NCI-H2107 (cell line): ENCODE results near the gene CPA1.

Source experiments
- DNase-seq: peaks from one replicate; lab custom pipeline; 2025; lab: John Stamatoyannopoulos, UW

The CPA1 gene

GRCh38 chr7:130396109-130396508 lies 15.8 kb downstream of the CPA1 start:
- no peak for DNase-seq

GRCh38 chr7:130397051-130397757 lies 16.9 kb downstream of the CPA1 start:
- no peak for DNase-seq

GRCh38 chr7:130397758-130398073 lies 17.4 kb downstream of the CPA1 start:
- DNase-seq: no peak

- no peak for DNase-seq
Observed at GRCh38 chr7:130398526-130399090, 18.3 kb downstream of the CPA1 start.

GRCh38 chr7:130400120-130400572 lies 19.9 kb downstream of the CPA1 start:
- no peak for DNase-seq

GRCh38 chr7:130401101-130401500 lies 20.8 kb downstream of the CPA1 start:
- no peak for DNase-seq

- DNase-seq: no peak
Observed at GRCh38 chr7:130401578-130401977, 21.3 kb downstream of the CPA1 start.

- no peak for DNase-seq
Observed at GRCh38 chr7:130405003-130405402, 24.7 kb downstream of the CPA1 start.

GRCh38 chr7:130409067-130409711 lies 28.9 kb downstream of the CPA1 start:
- DNase-seq: no peak

- no peak for DNase-seq
Observed at GRCh38 chr7:130409712-130410072, 29.4 kb downstream of the CPA1 start.

GRCh38 chr7:130410868-130411541 lies 30.7 kb downstream of the CPA1 start:
- no peak for DNase-seq

- DNase-seq: no peak
Observed at GRCh38 chr7:130413201-130413600, 32.9 kb downstream of the CPA1 start.

GRCh38 chr7:130415006-130415405 lies 34.7 kb downstream of the CPA1 start:
- no peak for DNase-seq

GRCh38 chr7:130417213-130417612 lies 36.9 kb downstream of the CPA1 start:
- DNase-seq: no peak

GRCh38 chr7:130418306-130418705 lies 38.0 kb downstream of the CPA1 start:
- DNase-seq: no peak

- no peak for DNase-seq
Observed at GRCh38 chr7:130419658-130420057, 39.4 kb downstream of the CPA1 start.

GRCh38 chr7:130420943-130421578 lies 40.8 kb downstream of the CPA1 start:
- DNase-seq: no peak

- peak; percentile 87 for DNase-seq
Observed at GRCh38 chr7:130421684-130422083, 41.4 kb downstream of the CPA1 start.

- no peak for DNase-seq
Observed at GRCh38 chr7:130423501-130424037, 43.3 kb downstream of the CPA1 start.

GRCh38 chr7:130425796-130426195 lies 45.5 kb downstream of the CPA1 start:
- DNase-seq: no peak

GRCh38 chr7:130426564-130426963 lies 46.3 kb downstream of the CPA1 start:
- no peak for DNase-seq

- no peak for DNase-seq
Observed at GRCh38 chr7:130429019-130429418, 48.7 kb downstream of the CPA1 start.
